ENCODE results near the gene CNTNAP1.

The CNTNAP1 gene

GRCh38 chr17:42676424-42677011, 5.8 kb upstream of the CNTNAP1 start, which contains the start of gene PLEKHH3:
Gene PLEKHH3 (minus strand): TSS chr17:42676994. CDS start chr17:42676563, 431 bp downstream.
- peaks cover 0 to 24% (median 19%) of the 10 kb centered on the region in 5 donors for H3K36me3 ChIP-seq (ENCODE audit: control insufficient read depth in 5 of 5, insufficient read depth in 5 of 5, low read length in 5 of 5)
- H3K27me3 ChIP-seq (ENCODE audit: control insufficient read depth in 5 of 5, insufficient read depth in 4 of 5, low read length in 5 of 5): peaks cover 0 to 4% (median 0%) of the 10 kb centered on the region in 5 donors
- peaks cover 7 to 81% (median 68%) of the 10 kb centered on the region in 5 donors for H3K4me1 ChIP-seq (ENCODE audit: control insufficient read depth in 5 of 5, insufficient read depth in 5 of 5, low read length in 5 of 5)
- peak within 1 kb of the TSS; percentile 85 for H3K27ac ChIP-seq (ENCODE audit: low read depth, low read length)
- peak within 1 kb of the TSS; percentile 91 to 96 (median 96) for H3K4me3 ChIP-seq (ENCODE audit: low read depth in 1 of 5, low read length in 5 of 5)
- peak within 1 kb of the TSS in 4 of 5 donors; percentile 74 to 91 (median 81) for H3K9ac ChIP-seq (ENCODE audit: low read length in 5 of 5)
- H3K9me3 ChIP-seq (ENCODE audit: control insufficient read depth in 5 of 5, low read length in 5 of 5): no peaks in the 10 kb centered on the region

- H3K27me3 ChIP-seq (ENCODE audit: control insufficient read depth in 5 of 5, insufficient read depth in 4 of 5, low read length in 5 of 5): peaks cover 0 to 5% (median 5%) of the 10 kb centered on the region in 5 donors
- peaks cover 0 to 17% (median 13%) of the 10 kb centered on the region in 5 donors for H3K36me3 ChIP-seq (ENCODE audit: control insufficient read depth in 5 of 5, insufficient read depth in 5 of 5, low read length in 5 of 5)
- peak overlapping the region; percentile 85 for H3K27ac ChIP-seq (ENCODE audit: low read depth, low read length)
- H3K9me3 ChIP-seq (ENCODE audit: control insufficient read depth in 5 of 5, low read length in 5 of 5): no peaks in the 10 kb centered on the region
- peak overlapping the region; percentile 77 to 96 (median 94) for H3K4me3 ChIP-seq (ENCODE audit: low read depth in 1 of 5, low read length in 5 of 5)
- peaks cover 7 to 83% (median 74%) of the 10 kb centered on the region in 5 donors for H3K4me1 ChIP-seq (ENCODE audit: control insufficient read depth in 5 of 5, insufficient read depth in 5 of 5, low read length in 5 of 5)
- peak overlapping the region in 4 of 5 donors; percentile 60 to 82 (median 76) for H3K9ac ChIP-seq (ENCODE audit: low read length in 5 of 5)
These were observed 5.1 kb upstream of the CNTNAP1 start for GRCh38 chr17:42677012-42677857.

- Histone ChIP-seq H3K9ac (ENCODE audit: low read length in 5 of 5) (peak overlapping the region in 4 of 5 donors; percentile 56 to 82 (median 76)), H3K4me1 (ENCODE audit: control insufficient read depth in 5 of 5, insufficient read depth in 5 of 5, low read length in 5 of 5) (peaks cover 7 to 87% (median 81%) of the 10 kb centered on the region in 5 donors), H3K9me3 (ENCODE audit: control insufficient read depth in 5 of 5, low read length in 5 of 5) (no peaks in the 10 kb centered on the region), H3K36me3 (ENCODE audit: control insufficient read depth in 5 of 5, insufficient read depth in 5 of 5, low read length in 5 of 5) (peaks cover 0 to 7% (median 4%) of the 10 kb centered on the region in 5 donors), H3K4me3 (ENCODE audit: low read depth in 1 of 5, low read length in 5 of 5) (peak overlapping the region; percentile 67 to 96 (median 74)), H3K27ac (ENCODE audit: low read depth, low read length) (peak overlapping the region; percentile 85), H3K27me3 (ENCODE audit: control insufficient read depth in 5 of 5, insufficient read depth in 4 of 5, low read length in 5 of 5) (peaks cover 0 to 11% (median 9%) of the 10 kb centered on the region in 5 donors)
These were observed 4.2 kb upstream of the CNTNAP1 start for GRCh38 chr17:42677921-42678781.

GRCh38 chr17:42678951-42679491, 3.3 kb upstream of the CNTNAP1 start:
- Histone ChIP-seq H3K27ac (ENCODE audit: low read depth, low read length) (peak overlapping the region; percentile 85), H3K4me1 (ENCODE audit: control insufficient read depth in 5 of 5, insufficient read depth in 5 of 5, low read length in 5 of 5) (peaks cover 7 to 87% (median 82%) of the 10 kb centered on the region in 5 donors), H3K36me3 (ENCODE audit: control insufficient read depth in 5 of 5, insufficient read depth in 5 of 5, low read length in 5 of 5) (no peaks in the 10 kb centered on the region), H3K4me3 (ENCODE audit: low read depth in 1 of 5, low read length in 5 of 5) (peak overlapping the region; percentile 54 to 74 (median 67)), H3K9ac (ENCODE audit: low read length in 5 of 5) (peak overlapping the region in 3 of 5 donors; percentile 58 to 75 (median 71)), H3K9me3 (ENCODE audit: control insufficient read depth in 5 of 5, low read length in 5 of 5) (no peaks in the 10 kb centered on the region), H3K27me3 (ENCODE audit: control insufficient read depth in 5 of 5, insufficient read depth in 4 of 5, low read length in 5 of 5) (peaks cover 0 to 18% (median 12%) of the 10 kb centered on the region in 5 donors)

- H3K36me3 ChIP-seq (ENCODE audit: control insufficient read depth in 5 of 5, insufficient read depth in 5 of 5, low read length in 5 of 5): no peaks in the 10 kb centered on the region
- peak overlapping the region; percentile 76 for H3K27ac ChIP-seq (ENCODE audit: low read depth, low read length)
- peaks cover 2 to 83% (median 79%) of the 10 kb centered on the region in 5 donors for H3K4me1 ChIP-seq (ENCODE audit: control insufficient read depth in 5 of 5, insufficient read depth in 5 of 5, low read length in 5 of 5)
- H3K4me3 ChIP-seq (ENCODE audit: low read depth in 1 of 5, low read length in 5 of 5): peak overlapping the region; percentile 54 to 70 (median 61)
- peak overlapping the region in 4 of 5 donors; percentile 38 to 75 (median 64) for H3K9ac ChIP-seq (ENCODE audit: low read length in 5 of 5)
- peaks cover 0 to 21% (median 12%) of the 10 kb centered on the region in 5 donors for H3K27me3 ChIP-seq (ENCODE audit: control insufficient read depth in 5 of 5, insufficient read depth in 4 of 5, low read length in 5 of 5)
- no peaks in the 10 kb centered on the region for H3K9me3 ChIP-seq (ENCODE audit: control insufficient read depth in 5 of 5, low read length in 5 of 5)
These were observed 2.6 kb upstream of the CNTNAP1 start for GRCh38 chr17:42679492-42680330.

GRCh38 chr17:42680331-42680808, 2.0 kb upstream of the CNTNAP1 start:
- Histone ChIP-seq H3K9ac (ENCODE audit: low read length in 5 of 5) (peak overlapping the region in 3 of 5 donors; percentile 45 to 71 (median 58)), H3K4me3 (ENCODE audit: low read depth in 1 of 5, low read length in 5 of 5) (peak overlapping the region in 4 of 5 donors; percentile 54 to 70 (median 64)), H3K27me3 (ENCODE audit: control insufficient read depth in 5 of 5, insufficient read depth in 4 of 5, low read length in 5 of 5) (peaks cover 0 to 21% (median 12%) of the 10 kb centered on the region in 5 donors), H3K9me3 (ENCODE audit: control insufficient read depth in 5 of 5, low read length in 5 of 5) (no peaks in the 10 kb centered on the region), H3K36me3 (ENCODE audit: control insufficient read depth in 5 of 5, insufficient read depth in 5 of 5, low read length in 5 of 5) (peaks cover 0 to 5% (median 0%) of the 10 kb centered on the region in 5 donors), H3K27ac (ENCODE audit: low read depth, low read length) (peak overlapping the region; percentile 76), H3K4me1 (ENCODE audit: control insufficient read depth in 5 of 5, insufficient read depth in 5 of 5, low read length in 5 of 5) (peaks cover 2 to 77% (median 72%) of the 10 kb centered on the region in 5 donors)

- peaks cover 2 to 55% (median 52%) of the 10 kb centered on the region in 5 donors for H3K4me1 ChIP-seq (ENCODE audit: control insufficient read depth in 5 of 5, insufficient read depth in 5 of 5, low read length in 5 of 5)
- H3K9me3 ChIP-seq (ENCODE audit: control insufficient read depth in 5 of 5, low read length in 5 of 5): no peaks in the 10 kb centered on the region
- H3K9ac ChIP-seq (ENCODE audit: low read length in 5 of 5): peak overlapping the region in 4 of 5 donors; percentile 41 to 46 (median 46)
- peaks cover 0 to 21% (median 12%) of the 10 kb centered on the region in 5 donors for H3K27me3 ChIP-seq (ENCODE audit: control insufficient read depth in 5 of 5, insufficient read depth in 4 of 5, low read length in 5 of 5)
- peaks cover 0 to 20% (median 4%) of the 10 kb centered on the region in 5 donors for H3K36me3 ChIP-seq (ENCODE audit: control insufficient read depth in 5 of 5, insufficient read depth in 5 of 5, low read length in 5 of 5)
- H3K27ac ChIP-seq (ENCODE audit: low read depth, low read length): no peak overlapping the region
- H3K4me3 ChIP-seq (ENCODE audit: low read depth in 1 of 5, low read length in 5 of 5): peak overlapping the region in 4 of 5 donors; percentile 47 to 61 (median 55)
These were observed 532 bp downstream of the CNTNAP1 start for GRCh38 chr17:42682722-42683403.

GRCh38 chr17:42683407-42684034, 1.2 kb downstream of the CNTNAP1 start:
- H3K9me3 ChIP-seq (ENCODE audit: control insufficient read depth in 5 of 5, low read length in 5 of 5): no peaks in the 10 kb centered on the region
- peak overlapping the region in 1 of 5 donors; percentile 41 for H3K9ac ChIP-seq (ENCODE audit: low read length in 5 of 5)
- peaks cover 0 to 21% (median 8%) of the 10 kb centered on the region in 5 donors for H3K36me3 ChIP-seq (ENCODE audit: control insufficient read depth in 5 of 5, insufficient read depth in 5 of 5, low read length in 5 of 5)
- peaks cover 2 to 52% (median 48%) of the 10 kb centered on the region in 5 donors for H3K4me1 ChIP-seq (ENCODE audit: control insufficient read depth in 5 of 5, insufficient read depth in 5 of 5, low read length in 5 of 5)
- H3K27ac ChIP-seq (ENCODE audit: low read depth, low read length): no peak overlapping the region
- H3K4me3 ChIP-seq (ENCODE audit: low read depth in 1 of 5, low read length in 5 of 5): peak overlapping the region in 4 of 5 donors; percentile 29 to 61 (median 55)
- H3K27me3 ChIP-seq (ENCODE audit: control insufficient read depth in 5 of 5, insufficient read depth in 4 of 5, low read length in 5 of 5): peaks cover 0 to 21% (median 12%) of the 10 kb centered on the region in 5 donors
